ENCODE data around the gene SYT13.

The SYT13 gene

GRCh38 chr11:45285930-45286632 is at the start of gene SYT13:
Gene SYT13 (minus strand): TSS chr11:45286341. CDS start chr11:45286207, 134 bp downstream.
- no peak for DNase-seq

GRCh38 chr11:45335434-45335833 is 49.3 kb upstream of the SYT13 start:
- no peak for DNase-seq

GRCh38 chr11:45334836-45335235 is 48.7 kb upstream of the SYT13 start:
- DNase-seq: no peak

- DNase-seq: no peak
These were observed 48.3 kb upstream of the SYT13 start for GRCh38 chr11:45334410-45334809.

- no peak for DNase-seq
These were observed 47.1 kb upstream of the SYT13 start for GRCh38 chr11:45333001-45333971.

GRCh38 chr11:45332276-45332934 is 46.3 kb upstream of the SYT13 start:
- peak; percentile 34 to 55 for DNase-seq

GRCh38 chr11:45331839-45332238 is 45.7 kb upstream of the SYT13 start:
- no peak for DNase-seq

GRCh38 chr11:45328726-45329125 is 42.6 kb upstream of the SYT13 start:
- DNase-seq: no peak

- no peak for DNase-seq
These were observed 38.3 kb upstream of the SYT13 start for GRCh38 chr11:45324459-45324858.

- no peak for DNase-seq
These were observed 37.6 kb upstream of the SYT13 start for GRCh38 chr11:45323601-45324249.

GRCh38 chr11:45322891-45323600 is 36.9 kb upstream of the SYT13 start:
- no peak for DNase-seq

GRCh38 chr11:45322111-45322705 is 36.1 kb upstream of the SYT13 start:
- DNase-seq: no peak

GRCh38 chr11:45321669-45322068 is 35.5 kb upstream of the SYT13 start:
- no peak for DNase-seq

GRCh38 chr11:45321031-45321595 is 35.0 kb upstream of the SYT13 start:
- DNase-seq: no peak

- DNase-seq: no peak
These were observed 34.2 kb upstream of the SYT13 start for GRCh38 chr11:45320371-45320770.

GRCh38 chr11:45319077-45319476 is 32.9 kb upstream of the SYT13 start:
- DNase-seq: no peak

- no peak for DNase-seq
These were observed 32.4 kb upstream of the SYT13 start for GRCh38 chr11:45318516-45318915.

- DNase-seq: no peak
These were observed 30.1 kb upstream of the SYT13 start for GRCh38 chr11:45316258-45316657.

- no peak for DNase-seq
These were observed 28.8 kb upstream of the SYT13 start for GRCh38 chr11:45314900-45315299.

GRCh38 chr11:45313171-45313865 is 27.2 kb upstream of the SYT13 start:
- DNase-seq: no peak

Measured in stimulated activated CD4-positive, alpha-beta T cell treated with anti-CD3 and anti-CD28 coated beads, Interleukin-2, amount 100 ng/mL, for 24 hours (primary cell).